Measurements from ENCODE around the gene TENM4.

Gene TENM4

DNA sequence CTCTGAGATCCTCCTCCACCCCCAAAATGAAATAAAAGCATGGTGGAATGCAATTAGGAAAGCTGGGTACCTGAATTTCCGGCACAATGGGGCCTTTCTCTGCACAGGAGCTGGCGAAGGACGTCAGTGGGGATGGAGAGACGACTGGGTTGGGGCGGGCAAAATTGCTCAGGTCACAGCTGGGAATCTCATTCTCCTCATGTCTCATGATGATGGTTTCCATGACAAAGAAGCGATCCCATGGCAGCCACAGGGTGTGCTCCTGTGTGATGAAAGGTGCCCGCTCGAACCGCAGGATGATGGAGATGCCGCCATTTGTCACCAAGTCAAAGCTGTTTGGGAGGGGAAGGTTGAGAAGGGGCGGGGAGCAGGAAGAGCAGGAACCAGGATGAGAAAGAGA lies 708.6 kb downstream of the TENM4 start:
- no peak overlapping the region for H3K4me3 ChIP-seq (ENCODE audit: low read depth, low read length)
- no peak for DNase-seq (ENCODE audit: low read depth)
- TF ChIP-seq, protein P1, sequence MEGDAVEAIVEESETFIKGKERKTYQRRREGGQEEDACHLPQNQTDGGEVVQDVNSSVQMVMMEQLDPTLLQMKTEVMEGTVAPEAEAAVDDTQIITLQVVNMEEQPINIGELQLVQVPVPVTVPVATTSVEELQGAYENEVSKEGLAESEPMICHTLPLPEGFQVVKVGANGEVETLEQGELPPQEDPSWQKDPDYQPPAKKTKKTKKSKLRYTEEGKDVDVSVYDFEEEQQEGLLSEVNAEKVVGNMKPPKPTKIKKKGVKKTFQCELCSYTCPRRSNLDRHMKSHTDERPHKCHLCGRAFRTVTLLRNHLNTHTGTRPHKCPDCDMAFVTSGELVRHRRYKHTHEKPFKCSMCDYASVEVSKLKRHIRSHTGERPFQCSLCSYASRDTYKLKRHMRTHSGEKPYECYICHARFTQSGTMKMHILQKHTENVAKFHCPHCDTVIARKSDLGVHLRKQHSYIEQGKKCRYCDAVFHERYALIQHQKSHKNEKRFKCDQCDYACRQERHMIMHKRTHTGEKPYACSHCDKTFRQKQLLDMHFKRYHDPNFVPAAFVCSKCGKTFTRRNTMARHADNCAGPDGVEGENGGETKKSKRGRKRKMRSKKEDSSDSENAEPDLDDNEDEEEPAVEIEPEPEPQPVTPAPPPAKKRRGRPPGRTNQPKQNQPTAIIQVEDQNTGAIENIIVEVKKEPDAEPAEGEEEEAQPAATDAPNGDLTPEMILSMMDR (IDR thresholded peaks at IDR 0.05; ENCODE audit: low read depth, low read length, missing control alignments) = no peak

DNA sequence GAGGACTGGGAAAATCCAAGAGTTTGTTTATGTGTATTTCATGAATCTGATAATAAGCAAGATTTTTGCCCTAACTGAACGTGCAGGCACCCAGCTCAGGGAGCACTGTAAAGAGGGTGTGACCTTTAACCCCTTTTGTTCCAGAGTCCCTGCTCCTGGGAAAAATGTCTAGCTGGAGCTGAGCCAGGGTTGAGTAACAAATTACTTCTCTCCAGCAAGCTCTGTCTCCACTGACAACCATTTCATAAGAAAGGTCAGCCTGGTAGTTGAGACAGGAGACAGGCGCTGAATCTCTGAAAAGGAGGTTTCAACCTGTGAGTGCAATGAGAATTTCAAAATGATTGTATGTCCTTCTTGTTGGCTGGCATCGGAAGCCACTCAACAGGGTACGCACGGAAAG lies 709.8 kb downstream of the TENM4 start:
- DNase-seq (ENCODE audit: low read depth) = no peak
- TF ChIP-seq, protein P1 (IDR thresholded peaks at IDR 0.05; ENCODE audit: low read depth, low read length, missing control alignments) = no peak
- no peak overlapping the region for H3K4me3 ChIP-seq (ENCODE audit: low read depth, low read length)

DNA sequence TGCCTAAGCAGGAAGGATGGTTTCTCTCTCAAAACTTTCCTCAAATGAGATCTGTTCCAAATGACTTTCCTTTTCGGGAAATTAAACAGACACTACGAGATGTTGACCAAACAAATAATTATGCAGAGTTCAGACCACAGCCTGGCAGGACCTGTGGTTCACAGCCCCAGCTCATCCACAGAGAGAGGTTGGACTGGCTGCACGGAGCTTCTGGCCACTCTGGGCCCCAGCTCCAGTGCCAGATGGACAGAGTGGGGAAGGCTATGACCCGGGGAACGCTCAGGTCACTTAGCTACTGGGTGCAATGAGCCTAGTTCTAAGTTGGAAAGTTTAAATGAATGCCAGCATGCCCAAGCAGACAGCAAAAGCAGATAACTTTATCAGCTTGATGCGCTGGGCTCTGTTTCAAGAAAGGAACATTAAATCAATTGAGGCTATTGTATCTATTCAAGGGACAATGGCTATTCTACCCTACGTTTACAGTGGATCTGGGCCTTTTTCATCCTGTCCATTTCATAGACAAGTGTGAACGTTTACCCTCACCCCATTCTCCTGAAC lies 710.5 kb downstream of the TENM4 start:
- no peak overlapping the region for H3K4me3 ChIP-seq (ENCODE audit: low read depth, low read length)
- TF ChIP-seq, protein P1 (IDR thresholded peaks at IDR 0.05; ENCODE audit: low read depth, low read length, missing control alignments) = no peak
- DNase-seq (ENCODE audit: low read depth) = no peak

DNA sequence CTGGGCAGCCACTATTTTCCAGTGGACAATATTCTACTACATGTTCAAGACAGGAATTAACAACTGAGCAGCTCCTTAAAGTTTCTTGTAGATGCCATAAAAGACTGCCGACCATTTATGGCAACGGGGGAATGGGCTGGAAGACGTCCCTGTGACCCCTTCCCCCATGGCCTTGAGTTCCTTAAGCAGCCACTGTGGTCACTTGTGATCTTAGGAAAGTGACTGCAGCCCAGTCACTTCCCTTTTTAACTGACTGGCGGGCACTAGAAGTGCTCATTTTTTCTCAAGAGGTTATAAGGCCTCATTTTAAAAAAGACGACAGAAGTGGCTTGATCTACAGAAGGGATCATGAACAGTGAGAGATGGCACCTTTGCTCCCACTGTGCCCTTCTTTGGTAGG lies 713.0 kb downstream of the TENM4 start:
- H3K4me3 ChIP-seq (ENCODE audit: low read depth, low read length) = no peak overlapping the region
- TF ChIP-seq, protein P1 (IDR thresholded peaks at IDR 0.05; ENCODE audit: low read depth, low read length, missing control alignments) = no peak
- DNase-seq (ENCODE audit: low read depth) = no peak

DNA sequence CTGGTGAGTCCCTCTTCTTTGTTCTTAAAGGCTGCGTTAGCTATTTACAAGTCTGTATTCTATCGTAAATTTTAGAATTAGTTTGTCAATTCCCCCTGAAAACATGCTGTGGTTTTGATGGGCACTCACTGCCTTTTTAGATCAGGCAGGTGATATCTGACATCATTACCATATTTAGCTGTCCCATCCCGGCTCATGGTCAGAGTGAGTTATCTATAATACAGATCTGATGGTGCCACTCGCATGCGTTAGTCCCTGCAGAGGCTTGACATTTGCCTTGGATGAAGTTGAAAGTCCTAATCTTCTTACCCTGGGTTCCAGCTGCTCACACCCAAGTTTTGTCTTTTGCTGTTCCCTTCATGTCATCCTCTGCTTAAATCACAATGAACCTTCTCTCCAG lies 715.6 kb downstream of the TENM4 start:
- TF ChIP-seq, protein P1 (IDR thresholded peaks at IDR 0.05; ENCODE audit: low read depth, low read length, missing control alignments) = no peak
- no peak overlapping the region for H3K4me3 ChIP-seq (ENCODE audit: low read depth, low read length)
- no peak for DNase-seq (ENCODE audit: low read depth)

DNA sequence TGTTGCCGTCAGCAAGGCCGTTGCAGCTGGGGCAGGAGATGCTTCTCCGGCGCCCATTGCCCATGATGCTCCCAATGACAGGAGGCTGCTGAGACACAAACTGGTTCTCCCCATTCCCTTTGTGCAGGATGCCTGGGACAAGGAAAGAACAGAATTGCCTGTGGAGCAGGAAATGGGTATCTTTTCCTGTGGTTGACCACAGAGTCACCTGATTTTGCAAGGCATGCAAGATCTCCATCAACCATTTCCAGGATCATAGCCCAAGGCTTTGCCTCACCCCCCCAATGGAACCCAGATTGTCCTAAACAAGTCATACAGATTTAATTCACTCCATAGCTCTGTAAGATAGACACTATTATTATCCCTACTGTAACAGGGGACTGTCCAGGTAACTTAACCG lies 718.0 kb downstream of the TENM4 start:
- DNase-seq (ENCODE audit: low read depth) = no peak
- TF ChIP-seq, protein P1 (IDR thresholded peaks at IDR 0.05; ENCODE audit: low read depth, low read length, missing control alignments) = no peak
- H3K4me3 ChIP-seq (ENCODE audit: low read depth, low read length) = no peak overlapping the region

DNA sequence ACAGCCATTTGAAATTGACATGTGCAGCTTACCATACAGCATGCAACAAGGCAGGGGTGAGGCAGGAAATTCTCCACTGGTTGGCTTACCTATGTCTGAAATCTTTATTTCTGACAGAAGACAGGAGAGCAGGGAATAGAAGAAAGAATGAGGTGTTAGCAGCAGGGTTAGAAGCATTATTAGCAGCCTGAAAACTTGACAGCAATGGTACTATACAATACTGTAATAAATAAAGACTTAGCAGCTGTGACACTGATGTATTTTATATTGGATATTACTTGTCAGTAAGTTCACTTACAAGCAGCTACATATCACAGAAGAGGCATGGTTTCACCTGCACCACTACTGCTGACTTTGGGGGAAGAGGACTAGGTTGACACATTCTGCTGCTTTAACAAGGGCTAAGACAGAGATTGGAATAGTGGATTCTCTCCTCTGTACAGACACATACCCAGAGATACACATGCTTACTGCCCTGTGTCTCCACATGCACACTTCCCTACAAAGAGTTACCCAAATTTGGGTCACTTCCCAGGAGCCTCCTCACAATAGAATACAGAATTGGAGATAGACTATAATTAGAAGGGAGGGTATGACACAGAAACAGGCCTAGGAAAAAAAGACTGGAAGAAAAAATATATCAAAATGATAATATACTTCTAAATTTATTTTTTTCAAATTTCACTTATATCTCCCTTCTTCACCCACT lies 720.4 kb downstream of the TENM4 start:
- TF ChIP-seq, protein P1 (IDR thresholded peaks at IDR 0.05; ENCODE audit: low read depth, low read length, missing control alignments) = no peak
- H3K4me3 ChIP-seq (ENCODE audit: low read depth, low read length) = no peak overlapping the region
- DNase-seq (ENCODE audit: low read depth) = no peak
